H9 (cell line): ENCODE measurements around the gene ST7L. TPM values are rescaled to one million over a fixed set of nuclear protein-coding genes. Genes with fewer than 3 reads are reported as not detected.
"Not testable (repeated sequence)": the region's sequence is repeated elsewhere in the genome, so short reads cannot be mapped to it uniquely, and the experiment has no call there.

ENCODE experiments used
- DNase-seq: peaks from one replicate; pipeline ENCODE4 v3.0.0-alpha.2; 2017
- H2AFZ ChIP-seq: one replicate; pipeline ENCODE4 v1.6.1; 2013; ENCODE audit warnings: mild to moderate bottlenecking, low read length, control low read depth, moderate library complexity
- H2AK5ac ChIP-seq: 2 replicates; pipeline ENCODE4 v1.6.1; 2013; ENCODE audit warnings: low read length, control low read depth, mixed read lengths; ENCODE audit not compliant: insufficient read length
- H2BK120ac ChIP-seq: one replicate; pipeline ENCODE4 v1.6.1; 2013; ENCODE audit warnings: low read depth, mild to moderate bottlenecking, low read length, control low read depth, inconsistent platforms; ENCODE audit not compliant: poor library complexity, severe bottlenecking
- H2BK12ac ChIP-seq: 2 replicates; pipeline ENCODE4 v1.6.1; 2013; ENCODE audit warnings: low read length, control low read depth, mixed read lengths, low read depth; ENCODE audit not compliant: insufficient read length
- H2BK15ac ChIP-seq: 2 replicates; pipeline ENCODE4 v1.6.1; 2013; ENCODE audit warnings: low read depth, low read length, control low read depth
- H2BK20ac ChIP-seq: one replicate; pipeline ENCODE4 v1.6.1; 2013; ENCODE audit warnings: low read depth, mild to moderate bottlenecking, low read length, control low read depth, inconsistent platforms; ENCODE audit not compliant: poor library complexity, severe bottlenecking
- H2BK5ac ChIP-seq: 2 replicates; pipeline ENCODE4 v1.6.1; 2013; ENCODE audit warnings: low read length, control low read depth, mixed read lengths; ENCODE audit not compliant: insufficient read length
- H3K14ac ChIP-seq: 2 replicates; pipeline ENCODE4 v1.6.1; 2013; ENCODE audit warnings: low read length, control low read depth; ENCODE audit not compliant: insufficient read depth
- H3K18ac ChIP-seq: 2 replicates; pipeline ENCODE4 v1.6.1; 2013; ENCODE audit warnings: low read depth, mild to moderate bottlenecking, mixed read lengths, low read length, control low read depth; ENCODE audit not compliant: insufficient read length
- H3K23ac ChIP-seq: 2 replicates; pipeline ENCODE4 v1.6.1; 2013; ENCODE audit warnings: low read length, control low read depth, mixed read lengths, low read depth; ENCODE audit not compliant: insufficient read length
- H3K23me2 ChIP-seq: 2 replicates; pipeline ENCODE4 v1.6.1; 2013; ENCODE audit warnings: low read depth, mild to moderate bottlenecking, mixed read lengths, low read length, control low read depth; ENCODE audit not compliant: insufficient read length, poor library complexity, severe bottlenecking
- H3K27ac ChIP-seq: 2 replicates; pipeline ENCODE4 v1.5.1; 2013; ENCODE audit warnings: low read length, control low read depth, mixed read lengths, low read depth; ENCODE audit not compliant: insufficient read length
- H3K27me3 ChIP-seq: 2 replicates; pipeline ENCODE4 v1.6.1; 2013; ENCODE audit warnings: low read length, control low read depth, inconsistent platforms; ENCODE audit not compliant: insufficient read depth
- H3K4ac ChIP-seq: 2 replicates; pipeline ENCODE4 v1.6.1; 2013; ENCODE audit warnings: low read depth, mild to moderate bottlenecking, control low read depth, inconsistent platforms, low read length, moderate library complexity
- H3K4me1 ChIP-seq: 2 replicates; pipeline ENCODE4 v1.6.1; 2013; ENCODE audit warnings: low read length, control low read depth, inconsistent platforms; ENCODE audit not compliant: insufficient read depth
- H3K4me2 ChIP-seq: 2 replicates; pipeline ENCODE4 v1.6.1; 2013; ENCODE audit warnings: low read length, control low read depth, mixed read lengths; ENCODE audit not compliant: insufficient read length, insufficient read depth
- H3K56ac ChIP-seq: 2 replicates; pipeline ENCODE4 v1.6.1; 2013; ENCODE audit warnings: low read depth, mild to moderate bottlenecking, mixed read lengths, low read length, control low read depth; ENCODE audit not compliant: insufficient read length
- H3K79me1 ChIP-seq: 2 replicates; pipeline ENCODE4 v1.6.1; 2013; ENCODE audit warnings: low read depth, mild to moderate bottlenecking, moderate library complexity, low read length, control low read depth, inconsistent platforms; ENCODE audit not compliant: insufficient read depth, poor library complexity, severe bottlenecking
- H3K79me2 ChIP-seq: 2 replicates; pipeline ENCODE4 v1.6.1; 2013; ENCODE audit warnings: low read length, control low read depth, inconsistent platforms; ENCODE audit not compliant: insufficient read depth
- H3K9ac ChIP-seq: 2 replicates; pipeline ENCODE4 v1.6.1; 2013; ENCODE audit warnings: low read length, control low read depth, mixed read lengths; ENCODE audit not compliant: insufficient read length; ENCODE audit errors: extremely low read depth
- H3K9me3 ChIP-seq: one replicate; pipeline ENCODE4 v1.6.1; 2013; ENCODE audit warnings: low read depth, low read length, inconsistent platforms; ENCODE audit not compliant: control insufficient read depth
- H3T11ph ChIP-seq: one replicate; pipeline ENCODE4 v1.6.1; 2013; ENCODE audit warnings: mild to moderate bottlenecking, low read length, control low read depth, inconsistent platforms
- H4K20me1 ChIP-seq: one replicate; pipeline ENCODE4 v1.6.1; 2013; ENCODE audit not compliant: control insufficient read depth, insufficient read length, insufficient read depth
- H4K5ac ChIP-seq: 2 replicates; pipeline ENCODE4 v1.6.1; 2013; ENCODE audit warnings: low read depth, mild to moderate bottlenecking, mixed read lengths, low read length, control low read depth; ENCODE audit not compliant: insufficient read length
- H4K8ac ChIP-seq: replicated peaks from 2 replicates; pipeline ENCODE4 v1.6.1; 2013; ENCODE audit warnings: low read length, control low read depth, mixed read lengths, low read depth; ENCODE audit not compliant: insufficient read length
- H4K91ac ChIP-seq: 2 replicates; pipeline ENCODE4 v1.6.1; 2013; ENCODE audit warnings: low read depth, mild to moderate bottlenecking, moderate library complexity, mixed read lengths, low read length, control low read depth; ENCODE audit not compliant: insufficient read length
- H3K27ac Mint-ChIP-seq, 3 experiments: 2 replicates in 2 of 3; 3 replicates in 1 of 3; pipeline ENCODE4 v1.8.0; 2020 to 2021; ENCODE audit warnings: mixed read lengths in 3 of 3, mild to moderate bottlenecking in 1 of 3, moderate library complexity in 1 of 3
- H3K27me3 Mint-ChIP-seq: 2 replicates; pipeline ENCODE4 v1.8.0; 2021; ENCODE audit warnings: low read depth, mild to moderate bottlenecking, moderate library complexity, mixed read lengths
- H3K36me3 Mint-ChIP-seq, 3 experiments: 2 replicates in 2 of 3; 3 replicates in 1 of 3; pipeline ENCODE4 v1.8.0; 2020 to 2021; ENCODE audit warnings: low read depth in 3 of 3, mixed read lengths in 3 of 3; ENCODE audit not compliant: insufficient read depth in 1 of 3
- H3K4me1 Mint-ChIP-seq, 2 experiments: 2 replicates each; pipeline ENCODE4 v1.8.0; 2020; ENCODE audit warnings: mixed read lengths in 2 of 2
- H3K4me3 Mint-ChIP-seq, 2 experiments: 2 replicates in 1 of 2; 3 replicates in 1 of 2; pipeline ENCODE4 v1.8.0; 2020 to 2021; ENCODE audit warnings: mild to moderate bottlenecking in 2 of 2, mixed read lengths in 2 of 2, moderate library complexity in 1 of 2
- H3K9me3 Mint-ChIP-seq, 2 experiments: 2 replicates in 1 of 2; 3 replicates in 1 of 2; pipeline ENCODE4 v1.8.0; 2020; ENCODE audit warnings: mild to moderate bottlenecking in 2 of 2, mixed read lengths in 2 of 2, moderate library complexity in 1 of 2
- WGBS: extraction: QIAGEN DNeasy Blood & Tissue Kit; methylation state at CpG from one replicate; pipeline ENCODE4 v1.1.7; 2013; ENCODE audit warnings: missing lambda C conversion rate, low lambda C conversion rate, mixed read lengths; ENCODE audit not compliant: insufficient read length; ENCODE audit errors: extremely low coverage; 5-methylcytosine and 5-hydroxymethylcytosine counted together
- total RNA-seq: library from RNA; stranded (reverse); gene quantifications from 2 replicates; pipeline ENCODE4 v1.2.1, GENCODE V29; 2021
- TF ChIP-seq, protein P1 (sequence below): fragments of 200-600 bp; sonication (generic); conservative IDR thresholded peaks from 3 replicates; pipeline ENCODE4 v1.8.0; 2021; ENCODE audit warnings: antibody characterized with exemption, mild to moderate bottlenecking

ST7L gene
- total RNA-seq, 1 experiment from 2014 or later: 16.0 TPM

DNA sequence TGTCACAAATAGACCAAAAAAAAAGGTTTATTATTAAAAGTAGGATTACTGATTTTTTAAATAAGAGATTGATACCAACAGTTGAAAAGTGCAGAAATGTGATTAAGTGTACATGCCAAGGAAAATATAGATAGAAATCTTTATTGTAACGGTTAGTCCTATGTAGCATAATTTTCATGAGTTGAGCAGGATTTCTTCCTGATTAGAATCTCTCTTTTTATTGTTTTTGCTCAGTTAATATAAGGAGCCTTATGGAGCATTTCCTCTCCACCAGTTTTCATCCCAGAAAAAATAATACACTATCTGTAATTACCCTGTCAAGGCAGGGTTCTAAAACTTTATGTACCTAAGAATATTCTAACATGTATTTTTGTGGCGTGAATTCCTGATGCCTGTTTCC lies 24.1 kb upstream of the ST7L start:
- no peak for DNase-seq
- Histone ChIP-seq H2BK5ac (no peak overlapping the region), H2BK15ac (no peak overlapping the region), H3K4me1 (no peaks in the 10 kb centered on the region), H3K14ac (no peak overlapping the region), H3K4ac (no peak overlapping the region), H3T11ph (no peak overlapping the region), H3K23ac (no peak overlapping the region), H3K79me2 (peaks cover 3% of the 10 kb centered on the region; the same call in 1 of the 2 replicates), H2AK5ac (no peak overlapping the region), H4K5ac (no peak overlapping the region), H3K27ac (no peak overlapping the region), H4K20me1 (no peaks in the 10 kb centered on the region), H3K56ac (no peak overlapping the region), H3K79me1 (peaks cover 6% of the 10 kb centered on the region), H3K9ac (no peak overlapping the region), H2BK12ac (no peak overlapping the region), H3K23me2 (no peaks in the 10 kb centered on the region), H2AFZ (no peak overlapping the region), H3K27me3 (no peaks in the 10 kb centered on the region), H2BK120ac (no peak overlapping the region), H3K9me3 (no peaks in the 10 kb centered on the region), H3K18ac (no peak overlapping the region), H4K91ac (no peak overlapping the region), H4K8ac (no peak overlapping the region), H2BK20ac (no peak overlapping the region), H3K4me2 (no peak overlapping the region)
- no peak overlapping the region for H3K4me3 Mint-ChIP-seq
- WGBS: no CpG with 5 or more reads among the region's 2 CpGs
- H3K27ac Mint-ChIP-seq: no peak overlapping the region
- H3K27me3 Mint-ChIP-seq: no peaks in the 10 kb centered on the region
- peaks cover 0 to 3% of the 10 kb centered on the region in 2 experiments; a peak in 1 of 4 replicates for H3K4me1 Mint-ChIP-seq
- TF ChIP-seq, protein P1, sequence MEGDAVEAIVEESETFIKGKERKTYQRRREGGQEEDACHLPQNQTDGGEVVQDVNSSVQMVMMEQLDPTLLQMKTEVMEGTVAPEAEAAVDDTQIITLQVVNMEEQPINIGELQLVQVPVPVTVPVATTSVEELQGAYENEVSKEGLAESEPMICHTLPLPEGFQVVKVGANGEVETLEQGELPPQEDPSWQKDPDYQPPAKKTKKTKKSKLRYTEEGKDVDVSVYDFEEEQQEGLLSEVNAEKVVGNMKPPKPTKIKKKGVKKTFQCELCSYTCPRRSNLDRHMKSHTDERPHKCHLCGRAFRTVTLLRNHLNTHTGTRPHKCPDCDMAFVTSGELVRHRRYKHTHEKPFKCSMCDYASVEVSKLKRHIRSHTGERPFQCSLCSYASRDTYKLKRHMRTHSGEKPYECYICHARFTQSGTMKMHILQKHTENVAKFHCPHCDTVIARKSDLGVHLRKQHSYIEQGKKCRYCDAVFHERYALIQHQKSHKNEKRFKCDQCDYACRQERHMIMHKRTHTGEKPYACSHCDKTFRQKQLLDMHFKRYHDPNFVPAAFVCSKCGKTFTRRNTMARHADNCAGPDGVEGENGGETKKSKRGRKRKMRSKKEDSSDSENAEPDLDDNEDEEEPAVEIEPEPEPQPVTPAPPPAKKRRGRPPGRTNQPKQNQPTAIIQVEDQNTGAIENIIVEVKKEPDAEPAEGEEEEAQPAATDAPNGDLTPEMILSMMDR: no peak
- H3K36me3 Mint-ChIP-seq: peaks cover 17 to 30% (median 23%) of the 10 kb centered on the region in 3 experiments
- H3K9me3 Mint-ChIP-seq: peaks cover 4 to 5% of the 10 kb centered on the region in 2 experiments; a peak in 3 of 5 replicates

DNA sequence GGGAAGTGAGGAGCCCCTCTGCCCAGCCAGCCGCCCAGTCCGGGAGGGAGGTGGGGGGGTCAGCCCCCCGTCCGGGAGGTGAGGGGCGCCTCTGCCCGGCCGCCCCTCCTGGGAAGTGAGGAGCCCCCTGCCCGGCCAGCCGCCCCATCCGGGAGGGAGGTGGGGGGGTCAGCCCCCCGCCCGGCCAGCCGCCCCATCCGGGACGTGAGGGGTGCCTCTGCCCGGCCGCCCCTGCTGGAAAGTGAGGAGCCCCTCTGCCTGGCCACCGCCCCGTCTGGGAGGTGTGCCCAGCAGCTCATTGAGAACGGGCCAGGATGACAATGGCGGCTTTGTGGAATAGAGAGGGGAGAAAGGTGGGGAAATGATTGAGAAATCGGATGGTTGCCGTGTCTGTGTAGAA lies 21.5 kb upstream of the ST7L start:
- DNase-seq, H3K4me3 Mint-ChIP-seq, H3K56ac ChIP-seq, H2BK120ac ChIP-seq, H2BK5ac ChIP-seq, H3K4me1 Mint-ChIP-seq, H3T11ph ChIP-seq, H4K91ac ChIP-seq, H3K4me2 ChIP-seq, H3K27ac ChIP-seq, H3K9ac ChIP-seq, H3K9me3 Mint-ChIP-seq, H2BK15ac ChIP-seq, H3K23me2 ChIP-seq, H3K79me1 ChIP-seq, H3K18ac ChIP-seq, H3K27me3 Mint-ChIP-seq, H4K20me1 ChIP-seq, H3K4ac ChIP-seq, H2BK12ac ChIP-seq, H3K79me2 ChIP-seq, H2BK20ac ChIP-seq, H2AK5ac ChIP-seq, H3K23ac ChIP-seq, H3K27ac Mint-ChIP-seq, H4K5ac ChIP-seq, H3K9me3 ChIP-seq, H2AFZ ChIP-seq, H4K8ac ChIP-seq, H3K14ac ChIP-seq, H3K4me1 ChIP-seq, H3K27me3 ChIP-seq: not testable (repeated sequence)
- H3K36me3 Mint-ChIP-seq: peaks cover 11 to 21% (median 12%) of the 10 kb centered on the region in 3 experiments
- WGBS: no CpG with 5 or more reads among the region's 23 CpGs
